ENCODE data around the gene RNU6-9.

Gene RNU6-9

GRCh38 chr19:936175-936546 lies 42.9 kb downstream of the RNU6-9 start:
- no peak for DNase-seq (ENCODE audit: low read depth)

- no peak for DNase-seq (ENCODE audit: low read depth)
These were observed 44.0 kb downstream of the RNU6-9 start for GRCh38 chr19:937259-937694.

- no peak for DNase-seq (ENCODE audit: low read depth)
These were observed 45.1 kb downstream of the RNU6-9 start for GRCh38 chr19:938233-938923.

GRCh38 chr19:939439-939838 lies 46.2 kb downstream of the RNU6-9 start:
- no peak for DNase-seq (ENCODE audit: low read depth)

- no peak for DNase-seq (ENCODE audit: low read depth)
These were observed 46.6 kb downstream of the RNU6-9 start for GRCh38 chr19:939922-940321.

- DNase-seq (ENCODE audit: low read depth), result peak; percentile 37
These were observed 47.5 kb downstream of the RNU6-9 start for GRCh38 chr19:940591-941291.

- no peak for DNase-seq (ENCODE audit: low read depth)
These were observed 48.2 kb downstream of the RNU6-9 start for GRCh38 chr19:941292-942132.

GRCh38 chr19:942133-942645 lies 48.9 kb downstream of the RNU6-9 start:
- DNase-seq (ENCODE audit: low read depth), result no peak

All from activated T-cell treated with anti-CD3 and anti-CD28 coated beads for 24 hours (primary cell).